ENCODE measurements around the gene FCHSD2. TPM values are rescaled to one million over a fixed set of nuclear protein-coding genes. Genes with fewer than 3 reads are reported as not detected.

Gene FCHSD2
- total and polyA plus RNA-seq, 2 donors (not counting 1 experiment from before 2014, with no cell fraction given) = 19.5 to 40.6 TPM

- H3K27ac ChIP-seq (ENCODE audit: insufficient read depth, low read length) = no peak overlapping the region
- no peak overlapping the region for H3K4me3 ChIP-seq (replicated peaks in 1 of 4; ENCODE audit: control extremely low read depth in 1 of 4, insufficient read depth in 1 of 4, low read depth in 3 of 4, low read length in 4 of 4)
- peaks cover 17% of the 10 kb centered on the region for H3K4me1 ChIP-seq (ENCODE audit: control insufficient read depth, extremely low read depth, insufficient read depth, low read length)
- no peaks in the 10 kb centered on the region for H3K36me3 ChIP-seq (ENCODE audit: control insufficient read depth, insufficient read depth, low read length)
- no peak overlapping the region for H2AFZ ChIP-seq (ENCODE audit: low read length)
- H3K9ac ChIP-seq (ENCODE audit: insufficient read depth, low read length) = no peak overlapping the region
- H4K20me1 ChIP-seq (ENCODE audit: control insufficient read depth, extremely low read depth, insufficient read depth, low read length) = no peaks in the 10 kb centered on the region
- no peak for TF ChIP-seq EZH2 (IDR thresholded peaks at IDR 0.05; ENCODE audit: low read length, missing control alignments)
- TF ChIP-seq, protein P1, sequence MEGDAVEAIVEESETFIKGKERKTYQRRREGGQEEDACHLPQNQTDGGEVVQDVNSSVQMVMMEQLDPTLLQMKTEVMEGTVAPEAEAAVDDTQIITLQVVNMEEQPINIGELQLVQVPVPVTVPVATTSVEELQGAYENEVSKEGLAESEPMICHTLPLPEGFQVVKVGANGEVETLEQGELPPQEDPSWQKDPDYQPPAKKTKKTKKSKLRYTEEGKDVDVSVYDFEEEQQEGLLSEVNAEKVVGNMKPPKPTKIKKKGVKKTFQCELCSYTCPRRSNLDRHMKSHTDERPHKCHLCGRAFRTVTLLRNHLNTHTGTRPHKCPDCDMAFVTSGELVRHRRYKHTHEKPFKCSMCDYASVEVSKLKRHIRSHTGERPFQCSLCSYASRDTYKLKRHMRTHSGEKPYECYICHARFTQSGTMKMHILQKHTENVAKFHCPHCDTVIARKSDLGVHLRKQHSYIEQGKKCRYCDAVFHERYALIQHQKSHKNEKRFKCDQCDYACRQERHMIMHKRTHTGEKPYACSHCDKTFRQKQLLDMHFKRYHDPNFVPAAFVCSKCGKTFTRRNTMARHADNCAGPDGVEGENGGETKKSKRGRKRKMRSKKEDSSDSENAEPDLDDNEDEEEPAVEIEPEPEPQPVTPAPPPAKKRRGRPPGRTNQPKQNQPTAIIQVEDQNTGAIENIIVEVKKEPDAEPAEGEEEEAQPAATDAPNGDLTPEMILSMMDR (conservative IDR thresholded peaks at IDR 0.05 in 1 of 2, IDR thresholded peaks at IDR 0.05 in 1 of 2; ENCODE audit: low read depth in 1 of 2, low read length in 2 of 2) = no peak
- H3K9me3 ChIP-seq (ENCODE audit: control insufficient read depth, insufficient read depth, low read depth, low read length) = no peaks in the 10 kb centered on the region
- no peaks in the 10 kb centered on the region for H3K79me2 ChIP-seq (ENCODE audit: control insufficient read depth, insufficient read depth, low read length)
- H3K27me3 ChIP-seq (ENCODE audit: control insufficient read depth, insufficient read depth, low read length) = no peaks in the 10 kb centered on the region
- no peak for DNase-seq (ENCODE audit: low read depth in 2 of 2)
- no peak overlapping the region for H3K4me2 ChIP-seq (ENCODE audit: extremely low read depth, insufficient read depth, low read length)
Observed at GRCh38 chr11:72968390-72968789, 173.7 kb downstream of the FCHSD2 start.

- H3K4me2 ChIP-seq (ENCODE audit: extremely low read depth, insufficient read depth, low read length) = no peak overlapping the region
Observed at GRCh38 chr11:72965672-72966071, 176.4 kb downstream of the FCHSD2 start.

GRCh38 chr11:72962717-72963116, 179.4 kb downstream of the FCHSD2 start:
- Histone ChIP-seq H4K20me1 (ENCODE audit: control insufficient read depth, extremely low read depth, insufficient read depth, low read length) (no peaks in the 10 kb centered on the region), H3K79me2 (ENCODE audit: control insufficient read depth, insufficient read depth, low read length) (no peaks in the 10 kb centered on the region), H3K27me3 (ENCODE audit: control insufficient read depth, insufficient read depth, low read length) (no peaks in the 10 kb centered on the region), H3K4me1 (ENCODE audit: control insufficient read depth, extremely low read depth, insufficient read depth, low read length) (no peaks in the 10 kb centered on the region), H3K27ac (ENCODE audit: insufficient read depth, low read length) (no peak overlapping the region), H3K9ac (ENCODE audit: insufficient read depth, low read length) (no peak overlapping the region), H2AFZ (ENCODE audit: low read length) (no peak overlapping the region), H3K9me3 (ENCODE audit: control insufficient read depth, insufficient read depth, low read depth, low read length) (no peaks in the 10 kb centered on the region), H3K36me3 (ENCODE audit: control insufficient read depth, insufficient read depth, low read length) (no peaks in the 10 kb centered on the region), H3K4me2 (ENCODE audit: extremely low read depth, insufficient read depth, low read length) (no peak overlapping the region), H3K4me3 (replicated peaks in 1 of 4; ENCODE audit: control extremely low read depth in 1 of 4, insufficient read depth in 1 of 4, low read depth in 3 of 4, low read length in 4 of 4) (no peak overlapping the region)
- TF ChIP-seq, protein P1 (conservative IDR thresholded peaks at IDR 0.05 in 1 of 2, IDR thresholded peaks at IDR 0.05 in 1 of 2; ENCODE audit: low read depth in 1 of 2, low read length in 2 of 2) = no peak
- no peak for TF ChIP-seq EZH2 (IDR thresholded peaks at IDR 0.05; ENCODE audit: low read length, missing control alignments)
- no peak for DNase-seq (ENCODE audit: low read depth in 2 of 2)

More at GRCh38 chr11:72965672-72966071, 176.4 kb downstream of the FCHSD2 start:
- H3K27me3 ChIP-seq (ENCODE audit: control insufficient read depth, insufficient read depth, low read length) = no peaks in the 10 kb centered on the region
- H3K27ac ChIP-seq (ENCODE audit: insufficient read depth, low read length) = no peak overlapping the region
- no peaks in the 10 kb centered on the region for H3K79me2 ChIP-seq (ENCODE audit: control insufficient read depth, insufficient read depth, low read length)
- H3K4me3 ChIP-seq (replicated peaks in 1 of 4; ENCODE audit: control extremely low read depth in 1 of 4, insufficient read depth in 1 of 4, low read depth in 3 of 4, low read length in 4 of 4) = no peak overlapping the region
- no peak overlapping the region for H3K9ac ChIP-seq (ENCODE audit: insufficient read depth, low read length)
- H3K4me1 ChIP-seq (ENCODE audit: control insufficient read depth, extremely low read depth, insufficient read depth, low read length) = peaks cover 7% of the 10 kb centered on the region
- H3K9me3 ChIP-seq (ENCODE audit: control insufficient read depth, insufficient read depth, low read depth, low read length) = no peaks in the 10 kb centered on the region
- DNase-seq (ENCODE audit: low read depth in 2 of 2) = no peak
- H3K36me3 ChIP-seq (ENCODE audit: control insufficient read depth, insufficient read depth, low read length) = no peaks in the 10 kb centered on the region
- TF ChIP-seq, protein P1 (conservative IDR thresholded peaks at IDR 0.05 in 1 of 2, IDR thresholded peaks at IDR 0.05 in 1 of 2; ENCODE audit: low read depth in 1 of 2, low read length in 2 of 2) = no peak
- no peak for TF ChIP-seq EZH2 (IDR thresholded peaks at IDR 0.05; ENCODE audit: low read length, missing control alignments)
- H4K20me1 ChIP-seq (ENCODE audit: control insufficient read depth, extremely low read depth, insufficient read depth, low read length) = no peaks in the 10 kb centered on the region
- no peak overlapping the region for H2AFZ ChIP-seq (ENCODE audit: low read length)
